ENCODE data around the gene MRPL1. TPM values are rescaled to one million over a fixed set of nuclear protein-coding genes. Genes with fewer than 3 reads are reported as not detected.

Gene MRPL1
- 23.3 TPM for total RNA-seq
- long read RNA-seq, transcript MRPL1-201 (9 exons, 1,490 nt): major isoform, 28 of 38 reads
- long read RNA-seq, partial matches to known transcripts: 4 of 38 reads
- long read RNA-seq, other reads (novel, unspliced or antisense): 6 of 38 reads

DNA sequence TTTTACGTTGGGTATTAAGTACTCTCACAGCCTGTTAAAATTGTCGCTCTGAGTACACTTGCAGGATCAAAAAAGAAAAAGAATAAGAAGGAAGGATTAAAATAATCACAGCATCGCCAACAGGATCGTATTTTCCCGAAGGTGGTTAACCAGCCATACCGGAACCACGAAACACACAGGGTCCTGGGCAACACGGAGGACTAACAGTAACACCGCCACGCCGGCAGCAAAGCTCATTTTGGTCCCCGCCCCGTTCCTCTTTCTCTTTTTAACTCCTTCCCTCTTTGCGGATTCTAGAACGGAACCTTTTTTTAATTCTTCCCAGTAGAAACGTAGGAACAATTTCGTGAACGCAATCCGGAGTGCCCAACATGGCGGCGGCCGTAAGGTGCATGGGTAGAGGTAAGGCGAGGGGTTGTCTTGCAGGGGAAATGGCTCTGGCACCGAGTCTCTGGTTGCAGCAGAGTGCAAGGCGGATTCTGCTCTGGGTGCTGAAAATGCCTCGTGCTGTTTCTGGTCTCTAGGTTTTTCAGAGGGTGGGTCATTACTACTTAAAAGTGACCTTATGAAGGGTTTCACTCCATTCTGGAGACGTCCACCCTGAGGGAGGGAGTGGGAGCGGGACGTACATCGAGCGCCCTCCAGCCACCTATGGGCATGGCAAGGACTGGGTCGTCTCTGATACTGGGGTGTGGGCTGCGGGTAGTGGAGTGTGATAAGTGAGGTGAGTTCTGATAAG is at the start of gene MRPL1:
TSS of gene MRPL1 (plus strand) at position 353 of the 739 bp plus-strand sequence. CDS start at position 372, 19 bp downstream.
- DNase-seq (ENCODE audit: low spot score): peak; percentile 91

GRCh38 chr4:77815636-77816035 is 47.0 kb upstream of the MRPL1 start:
- no peak for DNase-seq (ENCODE audit: low spot score)

DNA sequence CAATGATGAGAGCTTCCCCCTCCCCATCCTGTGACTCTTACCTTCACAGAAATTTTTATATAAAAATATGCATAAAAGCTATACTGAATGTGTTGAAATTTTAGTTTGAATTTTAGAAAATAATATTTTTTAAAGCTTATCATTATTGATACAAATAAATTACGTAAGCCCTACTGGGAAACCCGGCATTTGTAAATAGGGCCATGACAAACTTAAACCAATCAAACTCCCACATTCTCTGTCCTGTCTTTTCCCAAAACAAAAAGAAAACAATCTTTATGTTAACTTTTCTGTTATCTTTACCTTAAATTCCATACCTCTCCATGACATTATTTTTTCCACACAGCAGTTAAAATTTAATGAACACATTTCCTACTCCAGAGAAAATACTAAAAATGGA is 46.1 kb upstream of the MRPL1 start:
- no peak for DNase-seq (ENCODE audit: low spot score)

DNA sequence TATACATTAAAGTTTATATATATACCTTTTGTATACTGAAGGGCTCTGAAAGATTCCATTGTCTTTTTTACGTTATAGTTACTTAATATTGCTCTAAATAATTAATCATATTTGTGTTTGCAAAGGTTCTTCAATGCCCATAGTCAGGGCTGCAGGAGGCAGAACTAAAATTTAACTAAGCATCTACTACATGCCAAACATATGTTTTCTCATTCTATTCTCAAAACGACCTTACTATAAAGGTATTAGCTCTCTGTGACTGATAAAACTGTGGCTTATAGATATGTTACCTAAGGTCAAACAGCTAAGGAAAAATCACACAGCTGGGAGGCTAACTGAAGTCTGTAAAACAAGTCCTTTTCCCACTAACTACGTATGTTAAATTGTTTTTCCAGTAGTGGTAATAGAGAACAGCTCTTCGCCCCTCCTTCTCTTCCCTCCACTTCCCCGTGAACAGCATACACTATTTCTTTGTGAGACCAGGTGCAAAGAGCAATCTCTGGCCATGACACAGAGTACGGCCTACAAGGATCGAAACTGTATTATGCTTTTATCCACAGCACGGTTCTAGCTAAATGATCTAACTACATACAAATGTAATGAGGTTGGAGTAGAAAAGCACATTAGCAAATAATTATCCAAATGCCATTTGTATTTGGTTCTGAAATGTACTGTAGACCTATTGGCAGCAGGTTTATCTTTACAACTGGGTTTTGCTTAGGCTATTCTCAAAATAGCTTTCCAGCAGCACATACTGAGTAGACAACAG is 45.1 kb upstream of the MRPL1 start:
- DNase-seq (ENCODE audit: low spot score): no peak

DNA sequence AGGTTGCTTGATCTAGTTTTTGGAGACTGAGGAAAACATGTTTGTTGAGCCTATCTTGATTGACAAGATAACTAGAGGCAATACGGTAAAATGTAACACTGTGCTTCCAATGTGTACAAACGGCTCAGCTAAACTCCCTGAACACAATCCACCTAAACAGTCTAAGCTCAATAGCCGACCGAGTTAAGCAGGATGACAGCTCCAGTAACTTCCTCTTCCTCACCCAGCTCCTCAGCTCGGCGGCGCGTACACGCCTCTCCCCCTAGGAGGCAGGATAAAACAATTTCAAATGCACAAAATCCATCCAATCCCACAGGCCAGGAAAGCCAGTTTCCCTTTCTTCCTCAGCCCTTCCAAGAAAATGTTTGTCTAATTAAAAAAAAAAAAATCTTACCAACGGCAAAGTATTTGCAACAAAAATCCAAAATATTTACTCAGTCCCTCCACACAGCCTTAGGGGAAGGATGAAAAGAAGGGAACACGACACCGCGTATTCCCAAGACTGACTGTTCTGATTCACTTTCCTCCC is 44.5 kb upstream of the MRPL1 start:
- no peak for DNase-seq (ENCODE audit: low spot score)

GRCh38 chr4:77818602-77819403 is 43.8 kb upstream of the MRPL1 start, which contains the start of gene CNOT6L:
Gene CNOT6L (minus strand): TSS chr4:77819368. CDS start chr4:77819308, 60 bp downstream.
- DNase-seq (ENCODE audit: low spot score): peak; percentile 92

DNA sequence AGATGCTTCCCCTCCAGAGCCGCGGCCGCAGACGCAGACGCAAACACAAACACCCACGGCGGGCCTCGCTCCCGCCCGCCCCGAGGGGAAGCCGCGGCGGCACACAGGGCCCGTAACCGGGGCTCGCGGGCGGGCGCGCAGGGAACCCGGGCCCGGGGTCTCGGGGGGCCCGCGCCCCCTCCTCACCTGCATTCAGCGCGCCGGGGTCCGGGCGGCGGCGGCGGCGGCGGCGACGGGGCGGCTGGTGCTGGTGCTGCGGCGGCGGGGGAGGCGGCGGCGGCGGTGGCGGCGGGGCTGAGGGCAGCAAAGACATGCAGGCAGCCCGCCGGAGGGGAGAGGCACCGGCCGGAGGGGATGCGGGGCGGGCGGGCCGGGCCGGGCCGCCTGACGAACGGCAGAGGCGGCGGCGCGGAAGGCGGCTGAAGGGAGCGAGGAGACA is 43.2 kb upstream of the MRPL1 start:
- no peak for DNase-seq (ENCODE audit: low spot score)

GRCh38 chr4:77819843-77820648 is 42.6 kb upstream of the MRPL1 start:
- peak; percentile 96 for DNase-seq (ENCODE audit: low spot score)

DNA sequence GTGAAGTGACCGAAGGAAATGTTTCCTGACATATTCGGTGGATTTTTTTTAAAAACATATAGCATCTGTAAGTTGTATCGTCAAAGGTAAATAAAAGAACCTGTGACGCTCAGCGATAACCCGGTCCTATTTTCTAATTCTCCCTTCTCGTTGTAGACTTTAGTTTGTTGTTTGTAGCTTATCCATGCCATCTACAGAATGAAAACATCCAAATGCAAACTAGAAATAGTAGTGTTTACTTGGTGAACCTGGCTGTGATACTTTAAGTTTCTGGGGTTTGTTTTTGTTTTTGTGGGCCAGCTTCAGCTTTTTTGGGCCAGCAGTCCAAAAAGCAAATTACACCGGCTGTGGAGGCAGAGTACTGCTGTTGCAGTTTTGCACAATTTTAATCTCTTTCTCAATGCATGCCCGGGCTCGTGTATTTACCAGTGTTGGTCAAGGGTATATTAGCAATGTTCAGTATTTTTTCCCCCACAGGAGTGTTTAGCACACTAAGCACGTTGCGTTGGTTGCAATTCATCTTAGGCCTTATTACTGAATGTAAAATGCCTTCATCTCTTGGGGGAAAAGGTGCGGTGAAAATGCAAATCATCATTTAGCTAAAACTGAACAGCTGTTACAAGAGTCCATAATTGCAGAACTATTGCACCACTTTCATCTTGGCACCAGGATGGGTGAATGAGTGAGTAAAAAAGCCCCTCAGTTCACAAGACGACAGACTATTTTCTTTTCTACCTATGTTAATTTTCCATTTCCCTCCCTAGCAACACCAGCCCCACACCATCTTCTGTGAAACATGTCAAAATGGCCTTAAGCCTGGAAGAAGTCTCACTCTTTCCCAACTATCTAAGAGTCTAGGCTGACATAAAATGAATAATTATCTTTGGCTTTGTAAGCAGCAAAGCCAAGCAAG is 41.7 kb upstream of the MRPL1 start:
- no peak for DNase-seq (ENCODE audit: low spot score)

DNA sequence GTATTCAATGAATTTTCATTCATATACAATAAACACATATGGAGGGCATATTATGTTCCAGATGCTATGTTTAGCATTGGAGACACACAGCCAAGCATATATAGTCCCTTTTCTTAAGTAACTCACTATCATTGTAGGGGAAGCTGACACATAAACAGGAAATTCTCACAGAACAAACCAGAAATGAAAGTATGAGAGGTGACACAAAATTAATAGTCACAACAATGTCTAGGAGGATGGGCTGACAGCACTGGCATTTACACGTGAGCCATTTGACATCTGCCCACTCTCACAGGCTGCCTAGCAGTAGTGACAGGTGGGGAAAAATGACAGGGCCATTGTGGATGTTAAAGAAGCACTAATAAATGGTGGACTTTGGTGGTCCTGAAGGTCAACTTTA is 40.9 kb upstream of the MRPL1 start:
- no peak for DNase-seq (ENCODE audit: low spot score)

DNA sequence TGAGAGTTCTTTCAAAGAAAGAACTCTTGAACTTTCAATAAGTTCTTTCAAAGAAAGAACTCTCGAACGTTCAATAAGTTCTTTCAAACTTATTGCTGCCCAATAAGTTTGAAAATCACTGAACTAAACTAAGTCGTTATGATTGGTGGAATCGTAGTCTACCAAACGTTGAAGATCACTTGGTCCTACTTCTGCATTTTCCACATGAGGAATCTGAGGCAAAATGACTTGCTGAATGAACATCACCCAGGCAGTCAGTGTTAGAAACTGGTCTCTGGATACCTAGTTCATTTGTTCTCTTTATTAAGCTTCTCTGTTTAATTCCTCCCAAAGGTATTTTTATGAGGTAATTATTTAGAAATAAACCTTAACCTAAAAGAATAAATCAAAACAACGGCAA is 36.4 kb upstream of the MRPL1 start:
- DNase-seq (ENCODE audit: low spot score): no peak

- no peak for DNase-seq (ENCODE audit: low spot score)
Observed at GRCh38 chr4:77827343-77827742, 35.3 kb upstream of the MRPL1 start.

GRCh38 chr4:77833126-77833724 is 29.4 kb upstream of the MRPL1 start:
- no peak for DNase-seq (ENCODE audit: low spot score)

- DNase-seq (ENCODE audit: low spot score): no peak
Observed at GRCh38 chr4:77834403-77834802, 28.2 kb upstream of the MRPL1 start.

GRCh38 chr4:77843628-77844027 is 19.0 kb upstream of the MRPL1 start:
- DNase-seq (ENCODE audit: low spot score): no peak

DNA sequence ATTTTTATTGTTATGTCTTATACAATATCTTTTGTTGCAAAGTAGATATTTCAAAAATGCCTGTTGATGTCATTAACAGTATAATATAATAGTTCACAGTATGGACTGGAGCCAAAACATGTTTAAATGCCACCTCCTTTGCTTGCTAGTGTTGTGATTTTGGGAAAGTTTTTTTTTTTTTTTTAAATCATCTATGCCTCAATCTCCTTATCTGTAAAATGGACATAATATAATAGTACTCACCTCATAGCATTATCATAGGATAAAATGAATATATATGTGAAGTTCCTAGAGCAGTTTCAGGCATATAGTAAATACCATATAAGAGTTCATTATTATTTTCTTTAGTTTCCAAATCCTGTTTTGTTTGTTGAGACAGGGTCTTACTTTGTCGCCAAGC is 18.3 kb upstream of the MRPL1 start:
- no peak for DNase-seq (ENCODE audit: low spot score)

GRCh38 chr4:77845400-77845799 is 17.2 kb upstream of the MRPL1 start:
- no peak for DNase-seq (ENCODE audit: low spot score)

GRCh38 chr4:77845929-77846328 is 16.7 kb upstream of the MRPL1 start:
- DNase-seq (ENCODE audit: low spot score): no peak

- DNase-seq (ENCODE audit: low spot score): no peak
Observed at GRCh38 chr4:77848508-77848907, 14.1 kb upstream of the MRPL1 start.
